Measurements from ENCODE around the gene CDAN1.
"Not testable (repeated sequence)": the region's sequence is repeated elsewhere in the genome, so short reads cannot be mapped to it uniquely, and the experiment has no call there.

GRCh38 chr15:42766109-42766508 is 29.2 kb upstream of the CDAN1 start:
- TF ChIP-seq, protein P1, sequence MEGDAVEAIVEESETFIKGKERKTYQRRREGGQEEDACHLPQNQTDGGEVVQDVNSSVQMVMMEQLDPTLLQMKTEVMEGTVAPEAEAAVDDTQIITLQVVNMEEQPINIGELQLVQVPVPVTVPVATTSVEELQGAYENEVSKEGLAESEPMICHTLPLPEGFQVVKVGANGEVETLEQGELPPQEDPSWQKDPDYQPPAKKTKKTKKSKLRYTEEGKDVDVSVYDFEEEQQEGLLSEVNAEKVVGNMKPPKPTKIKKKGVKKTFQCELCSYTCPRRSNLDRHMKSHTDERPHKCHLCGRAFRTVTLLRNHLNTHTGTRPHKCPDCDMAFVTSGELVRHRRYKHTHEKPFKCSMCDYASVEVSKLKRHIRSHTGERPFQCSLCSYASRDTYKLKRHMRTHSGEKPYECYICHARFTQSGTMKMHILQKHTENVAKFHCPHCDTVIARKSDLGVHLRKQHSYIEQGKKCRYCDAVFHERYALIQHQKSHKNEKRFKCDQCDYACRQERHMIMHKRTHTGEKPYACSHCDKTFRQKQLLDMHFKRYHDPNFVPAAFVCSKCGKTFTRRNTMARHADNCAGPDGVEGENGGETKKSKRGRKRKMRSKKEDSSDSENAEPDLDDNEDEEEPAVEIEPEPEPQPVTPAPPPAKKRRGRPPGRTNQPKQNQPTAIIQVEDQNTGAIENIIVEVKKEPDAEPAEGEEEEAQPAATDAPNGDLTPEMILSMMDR (IDR thresholded peaks at IDR 0.05; ENCODE audit: insufficient read depth, low read length, poor library complexity, severe bottlenecking), result not testable (repeated sequence)
- TF ChIP-seq EZH2phosphoT487 (conservative IDR thresholded peaks at IDR 0.05; ENCODE audit: low read length), result not testable (repeated sequence)
